Peyer's patch (tissue), 4 donors: ENCODE measurements around the gene UBR3.

Experiments used
- CTCF ChIP-seq, 6 experiments: fragments of 450-650 bp in 4 of 6; fragments of 200-600 bp in 2 of 6; sonication (generic) in 1 of 6; IDR thresholded peaks; one replicate each; pipeline ENCODE4 v1.5.1; 2017 to 2019; ENCODE audit warnings: antibody characterized with exemption in 6 of 6, mild to moderate bottlenecking in 3 of 6, moderate library complexity in 1 of 6
- POLR2A ChIP-seq, 2 donors: fragments of 450-650 bp; IDR thresholded peaks; one replicate each; pipeline ENCODE4 v1.5.1; 2017; ENCODE audit warnings: antibody characterized with exemption in 2 of 2, mild to moderate bottlenecking in 2 of 2, moderate library complexity in 2 of 2

GRCh38 chr2:169983506-169983905 lies 156.3 kb downstream of the UBR3 start:
- TF ChIP-seq CTCF (IDR thresholded peaks at IDR 0.05) (no peak), POLR2A (IDR thresholded peaks at IDR 0.05) (no peak)
